PC-9 (cell line): ENCODE results near the gene ACSM3.

Source experiments
- EZH2 ChIP-seq: fragments of 200-600 bp; sonication (generic); IDR thresholded peaks from 2 replicates; pipeline ENCODE4 v1.8.0; 2017; ENCODE audit warnings: antibody characterized with exemption, low read depth
- TF ChIP-seq, protein P1 (sequence below): fragments of 200-600 bp; sonication (generic); conservative IDR thresholded peaks from 2 replicates; pipeline ENCODE4 v1.6.1; 2017; ENCODE audit warnings: mixed run types, antibody characterized with exemption, mild to moderate bottlenecking, moderate library complexity

DNA sequence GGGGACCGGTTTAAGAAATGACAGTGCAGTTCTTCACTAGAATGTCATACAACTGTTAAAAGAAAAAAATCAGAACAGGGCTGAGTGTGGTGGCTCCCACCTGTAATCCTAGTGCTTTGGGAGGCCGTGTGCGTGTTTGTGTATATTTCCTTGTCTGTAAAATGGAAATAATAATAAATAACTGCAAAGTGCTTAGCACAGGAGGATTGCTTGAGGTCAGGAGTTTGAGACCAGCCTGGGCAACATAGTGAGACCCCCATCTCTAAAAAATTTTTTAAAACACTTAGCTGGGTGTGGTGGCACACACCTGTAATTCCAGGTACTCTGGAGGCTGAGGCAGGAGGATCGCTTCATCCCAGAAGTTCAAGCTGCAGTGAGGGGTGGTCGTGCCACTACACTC is 2.5 kb downstream of the ACSM3 start:
- TF ChIP-seq, protein P1, sequence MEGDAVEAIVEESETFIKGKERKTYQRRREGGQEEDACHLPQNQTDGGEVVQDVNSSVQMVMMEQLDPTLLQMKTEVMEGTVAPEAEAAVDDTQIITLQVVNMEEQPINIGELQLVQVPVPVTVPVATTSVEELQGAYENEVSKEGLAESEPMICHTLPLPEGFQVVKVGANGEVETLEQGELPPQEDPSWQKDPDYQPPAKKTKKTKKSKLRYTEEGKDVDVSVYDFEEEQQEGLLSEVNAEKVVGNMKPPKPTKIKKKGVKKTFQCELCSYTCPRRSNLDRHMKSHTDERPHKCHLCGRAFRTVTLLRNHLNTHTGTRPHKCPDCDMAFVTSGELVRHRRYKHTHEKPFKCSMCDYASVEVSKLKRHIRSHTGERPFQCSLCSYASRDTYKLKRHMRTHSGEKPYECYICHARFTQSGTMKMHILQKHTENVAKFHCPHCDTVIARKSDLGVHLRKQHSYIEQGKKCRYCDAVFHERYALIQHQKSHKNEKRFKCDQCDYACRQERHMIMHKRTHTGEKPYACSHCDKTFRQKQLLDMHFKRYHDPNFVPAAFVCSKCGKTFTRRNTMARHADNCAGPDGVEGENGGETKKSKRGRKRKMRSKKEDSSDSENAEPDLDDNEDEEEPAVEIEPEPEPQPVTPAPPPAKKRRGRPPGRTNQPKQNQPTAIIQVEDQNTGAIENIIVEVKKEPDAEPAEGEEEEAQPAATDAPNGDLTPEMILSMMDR, result no peak
- no peak for TF ChIP-seq EZH2
